GM23248 (cell line): ENCODE data around the gene CABP7. TPM values are rescaled to one million over a fixed set of nuclear protein-coding genes. Genes with fewer than 3 reads are reported as not detected.

Source experiments
- DNase-seq: peaks from one replicate; pipeline ENCODE4 v3.0.0-alpha.2; 2015
- H2AFZ ChIP-seq: fragments of 200-600 bp; sonication (generic); 2 replicates; pipeline ENCODE4 v1.6.1; 2016; ENCODE audit warnings: antibody characterized with exemption
- H3F3A ChIP-seq: fragments of 200-600 bp; sonication (generic); 2 replicates; pipeline ENCODE4 v1.6.1; 2016; ENCODE audit warnings: mild to moderate bottlenecking, antibody characterized with exemption, mixed run types; ENCODE audit not compliant: insufficient read depth
- H3K27ac ChIP-seq: fragments of 200-600 bp; sonication (generic); 2 replicates; pipeline ENCODE4 v1.5.1; 2016; ENCODE audit warnings: mild to moderate bottlenecking
- H3K27me3 ChIP-seq: fragments of 200-600 bp; sonication (generic); replicated peaks from 2 replicates; pipeline ENCODE4 v1.6.1; 2016; ENCODE audit warnings: mild to moderate bottlenecking; ENCODE audit not compliant: insufficient read depth
- H3K36me3 ChIP-seq: fragments of 200-600 bp; sonication (generic); 2 replicates; pipeline ENCODE4 v1.6.1; 2016; ENCODE audit warnings: low read depth, mild to moderate bottlenecking
- H3K4me1 ChIP-seq: fragments of 200-600 bp; sonication (generic); 2 replicates; pipeline ENCODE4 v1.6.1; 2016; ENCODE audit warnings: mild to moderate bottlenecking; ENCODE audit not compliant: insufficient read depth
- H3K4me2 ChIP-seq: fragments of 200-600 bp; sonication (generic); one replicate; pipeline ENCODE4 v1.6.1; 2016; ENCODE audit warnings: mild to moderate bottlenecking; ENCODE audit not compliant: unreplicated experiment
- H3K4me3 ChIP-seq: fragments of 200-600 bp; sonication (generic); 2 replicates; pipeline ENCODE4 v1.5.1; 2016; ENCODE audit warnings: mild to moderate bottlenecking
- H3K79me2 ChIP-seq: fragments of 200-600 bp; sonication (generic); 2 replicates; pipeline ENCODE4 v1.6.1; 2016; ENCODE audit warnings: mild to moderate bottlenecking; ENCODE audit not compliant: insufficient read depth
- H3K9ac ChIP-seq: fragments of 200-600 bp; sonication (generic); 2 replicates; pipeline ENCODE4 v1.6.1; 2016; ENCODE audit warnings: mild to moderate bottlenecking
- H3K9me2 ChIP-seq: fragments of 200-600 bp; sonication (generic); 2 replicates; pipeline ENCODE4 v1.6.1; 2016; ENCODE audit warnings: mixed run types, mild to moderate bottlenecking, moderate library complexity; ENCODE audit not compliant: insufficient read depth
- H3K9me3 ChIP-seq: fragments of 200-600 bp; sonication (generic); one replicate; pipeline ENCODE4 v1.6.1; 2017; ENCODE audit warnings: low read depth
- H4K20me1 ChIP-seq: fragments of 200-600 bp; sonication (generic); 2 replicates; pipeline ENCODE4 v1.6.0; 2016; ENCODE audit not compliant: insufficient read depth
- EZH2 ChIP-seq: fragments of 200-600 bp; sonication (generic); IDR thresholded peaks from 2 replicates; pipeline ENCODE4 v1.6.1; 2018; ENCODE audit warnings: antibody characterized with exemption, mild to moderate bottlenecking; ENCODE audit not compliant: insufficient read depth, poor library complexity, severe bottlenecking
- EZH2phosphoT487 ChIP-seq: fragments of 200-600 bp; sonication (generic); IDR thresholded peaks from 2 replicates; pipeline ENCODE4 v1.6.1; 2018; ENCODE audit warnings: antibody characterized with exemption, moderate library complexity, mild to moderate bottlenecking, low read depth; ENCODE audit not compliant: insufficient read depth
- WGBS, 2 experiments: methylation state at CpG; one replicate each; pipeline ENCODE4 v1.1.6; 2015 to 2017; ENCODE audit warnings: low lambda C conversion rate in 2 of 2, low coverage in 1 of 2; ENCODE audit errors: missing lambda C conversion rate in 2 of 2; 5-methylcytosine and 5-hydroxymethylcytosine counted together
- in situ Hi-C: fragments of 300-500 bp; cut with MboI; formaldehyde crosslinking; loops from 2 replicates; pipeline ENCODE4 v1.15.0; 2020
- polyA plus RNA-seq: library from polyadenylated mRNA; unstranded; fragments of >200 nt; fragmentation: Nextera tagmentation; extraction: Ambion mirVana; gene quantifications from 2 replicates; pipeline ENCODE4 v1.2.1, GENCODE V29; 2016
- total RNA-seq: library from RNA; depleted of rRNA; stranded (reverse); fragments of >200 nt; shearing (Covaris generic); gene quantifications from 2 replicates; pipeline ENCODE4 v1.2.3, GENCODE V29; 2014; rRNA removed

The CABP7 gene
- total RNA-seq (not detected in 2 replicates), polyA plus RNA-seq (0.08 TPM in 1 of 2 replicates, not detected in the other)

DNA sequence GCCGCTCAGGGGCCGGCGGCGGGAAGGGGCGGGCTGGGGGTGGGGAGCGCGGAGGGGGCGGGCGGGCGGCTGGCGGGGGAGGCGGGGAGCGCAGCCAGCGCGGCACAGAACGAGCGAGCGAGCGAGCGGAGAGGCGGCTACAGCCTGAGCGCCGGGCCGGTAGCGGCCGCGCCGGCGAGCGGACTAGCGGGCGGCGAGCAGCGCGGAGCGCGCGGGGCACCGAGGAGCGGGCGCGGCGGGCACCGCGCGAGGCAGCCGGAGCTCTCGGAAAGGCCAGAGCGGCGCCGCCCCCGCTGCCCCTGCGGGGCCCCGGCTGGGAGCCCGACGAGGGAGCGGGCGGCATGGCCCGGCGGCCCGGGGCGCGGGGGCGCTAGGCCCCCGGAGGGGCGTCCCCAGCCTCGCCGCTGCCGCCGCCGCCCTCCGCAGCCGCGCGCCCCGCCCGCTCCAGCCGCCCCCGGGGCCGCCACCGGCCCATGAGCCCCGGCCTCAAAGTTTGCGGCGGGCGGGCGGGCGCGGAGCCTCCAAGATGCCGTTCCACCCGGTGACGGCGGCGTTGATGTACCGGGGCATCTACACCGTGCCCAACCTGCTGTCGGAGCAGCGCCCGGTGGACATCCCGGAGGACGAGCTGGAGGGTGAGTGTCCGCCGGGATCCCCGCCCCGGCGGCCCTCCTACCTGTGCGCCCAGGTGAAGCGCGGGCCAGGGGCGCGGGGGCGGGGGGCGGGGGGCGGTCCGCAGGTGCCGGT lies at the start of gene CABP7:
CABP7 (plus strand) TSS at position 105 of the 747 bp plus-strand sequence; CDS start at position 527, 422 bp downstream.
- H3K9me3 ChIP-seq, result no peaks in the 10 kb centered on the region
- no peaks in the 10 kb centered on the region for H3K9me2 ChIP-seq
- H4K20me1 ChIP-seq, result no peaks in the 10 kb centered on the region
- H3K4me3 ChIP-seq, result no peak within 1 kb of the TSS
- H3K27me3 ChIP-seq, result peaks cover 25% of the 10 kb centered on the region
- H3K9ac ChIP-seq, result no peak within 1 kb of the TSS
- TF ChIP-seq EZH2phosphoT487, result no peak
- TF ChIP-seq EZH2, result no peak
- in situ Hi-C loops, result no loop called here
- H3K4me2 ChIP-seq, result no peak within 1 kb of the TSS
- H3K4me1 ChIP-seq, result no peaks in the 10 kb centered on the region
- DNase-seq, result peak; percentile 33
- no peaks in the 10 kb centered on the region for H3K79me2 ChIP-seq
- no peak within 1 kb of the TSS for H2AFZ ChIP-seq
- no peak within 1 kb of the TSS for H3K27ac ChIP-seq
- no peaks in the 10 kb centered on the region for H3F3A ChIP-seq
- no peaks in the 10 kb centered on the region for H3K36me3 ChIP-seq
- WGBS, 2 experiments, result 2 to 4% methylated on average over 16 to 73 of the region's 115 CpGs

DNA sequence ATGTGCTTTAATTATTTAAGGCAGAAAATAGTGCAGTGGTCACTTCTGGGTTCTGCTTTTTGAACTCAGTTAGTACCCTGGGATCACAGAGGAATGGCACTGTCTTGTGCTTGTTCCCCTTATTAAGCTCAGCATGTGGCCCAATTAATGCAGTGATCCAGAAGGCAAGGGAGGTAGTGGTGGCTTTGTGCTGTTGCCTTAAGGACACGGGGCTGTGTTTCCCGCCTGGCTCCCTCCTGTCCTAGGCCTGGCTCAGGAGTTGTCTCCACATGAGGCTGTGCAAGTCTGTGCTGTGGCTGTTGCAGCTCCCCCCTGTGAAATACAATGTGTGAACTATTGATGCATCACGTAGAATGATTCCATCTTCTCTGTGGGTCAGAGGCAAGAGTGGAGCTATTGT lies 49.2 kb upstream of the CABP7 start:
- WGBS, 2 experiments, result 68 to 71% methylated on average over 3 of the region's 3 CpGs
- H4K20me1 ChIP-seq, result no peaks in the 10 kb centered on the region

DNA sequence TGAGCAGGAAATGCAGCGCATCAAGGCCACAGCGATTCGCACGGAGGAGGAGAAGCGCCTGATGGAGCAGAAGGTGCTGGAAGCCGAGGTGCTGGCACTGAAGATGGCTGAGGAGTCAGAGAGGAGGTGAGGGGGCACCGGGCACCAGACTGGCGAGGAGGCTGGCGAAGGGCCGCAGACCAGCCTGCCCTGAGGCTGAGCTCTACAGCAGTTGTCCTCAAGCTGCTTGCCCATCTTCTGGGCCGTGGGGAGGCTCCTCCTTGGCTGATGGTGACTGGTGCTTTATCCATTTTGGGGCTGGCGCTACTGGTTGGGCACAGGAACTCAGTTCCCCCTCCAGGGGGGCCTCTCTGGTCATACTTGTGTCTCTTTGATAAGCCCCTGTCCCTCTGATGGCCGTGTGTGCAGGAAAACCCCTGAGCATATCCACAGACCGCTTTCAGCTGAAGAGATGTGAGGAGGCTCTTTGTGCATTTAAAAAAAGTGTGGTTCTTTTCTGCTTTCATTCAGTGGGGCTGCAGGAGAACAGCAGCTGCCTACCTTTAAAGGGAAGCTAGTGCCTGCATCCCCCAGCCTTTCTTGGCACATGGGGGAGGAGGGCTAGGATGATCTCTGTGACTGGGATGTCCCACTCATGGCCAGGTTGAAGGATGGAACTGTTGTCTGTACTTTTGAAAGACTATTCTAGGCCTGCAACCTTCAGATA lies 46.3 kb upstream of the CABP7 start:
- H4K20me1 ChIP-seq, result no peaks in the 10 kb centered on the region
- no peaks in the 10 kb centered on the region for H3K79me2 ChIP-seq
- in situ Hi-C loops, result no loop called here
- H3K27me3 ChIP-seq, result no peaks in the 10 kb centered on the region
- TF ChIP-seq EZH2 (no peak), EZH2phosphoT487 (no peak)
- no peak overlapping the region for H2AFZ ChIP-seq
- no peaks in the 10 kb centered on the region for H3K4me1 ChIP-seq
- no peaks in the 10 kb centered on the region for H3K9me3 ChIP-seq
- DNase-seq, result no peak
- H3K9me2 ChIP-seq, result no peaks in the 10 kb centered on the region
- no peak overlapping the region for H3K27ac ChIP-seq
- no peak overlapping the region for H3K9ac ChIP-seq
- H3K36me3 ChIP-seq, result peaks cover 42% of the 10 kb centered on the region
- H3K4me3 ChIP-seq, result no peak overlapping the region
- H3K4me2 ChIP-seq, result no peak overlapping the region
- WGBS, 2 experiments, result 91 to 97% methylated on average over 14 of the region's 14 CpGs
- H3F3A ChIP-seq, result no peaks in the 10 kb centered on the region

More for the DNA sequence above, 49.2 kb upstream of the CABP7 start:
- no peaks in the 10 kb centered on the region for H3K9me3 ChIP-seq
- TF ChIP-seq EZH2phosphoT487 (no peak), EZH2 (no peak)
- DNase-seq, result no peak
- no peak overlapping the region for H3K4me3 ChIP-seq
- H3K27ac ChIP-seq, result no peak overlapping the region
- H3K9me2 ChIP-seq, result no peaks in the 10 kb centered on the region
- no peaks in the 10 kb centered on the region for H3K27me3 ChIP-seq
- H2AFZ ChIP-seq, result no peak overlapping the region
- H3K79me2 ChIP-seq, result no peaks in the 10 kb centered on the region
- peaks cover 33% of the 10 kb centered on the region for H3K36me3 ChIP-seq
- H3K9ac ChIP-seq, result no peak overlapping the region
- in situ Hi-C loops, result no loop called here
- no peaks in the 10 kb centered on the region for H3F3A ChIP-seq
- no peaks in the 10 kb centered on the region for H3K4me1 ChIP-seq
- no peak overlapping the region for H3K4me2 ChIP-seq

DNA sequence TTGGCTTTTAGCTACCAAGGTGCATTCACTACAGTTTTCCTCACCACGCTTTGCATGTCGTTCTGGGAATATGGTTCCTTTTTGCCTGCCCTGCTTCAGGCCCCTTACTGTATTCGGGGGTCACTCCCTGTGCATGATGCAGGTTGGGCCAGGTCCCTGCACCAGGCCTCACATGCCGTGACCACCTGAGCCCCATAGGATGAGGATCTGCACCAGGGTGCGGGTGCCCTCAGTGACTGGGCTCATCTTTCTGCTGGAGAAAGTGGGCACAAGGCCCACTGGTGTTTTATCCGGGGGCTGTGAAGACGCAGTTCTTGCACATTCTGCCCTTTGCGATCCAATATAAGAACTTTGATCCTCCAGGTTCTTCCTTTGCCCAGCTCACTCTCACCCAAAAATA lies 45.7 kb upstream of the CABP7 start:
- H3K27me3 ChIP-seq, result no peaks in the 10 kb centered on the region
- WGBS, 2 experiments, result 87 to 88% methylated on average over 8 of the region's 8 CpGs
- H2AFZ ChIP-seq, result no peak overlapping the region
- no peaks in the 10 kb centered on the region for H3K9me3 ChIP-seq
- H3K79me2 ChIP-seq, result no peaks in the 10 kb centered on the region
- no peaks in the 10 kb centered on the region for H4K20me1 ChIP-seq
- TF ChIP-seq EZH2 (no peak), EZH2phosphoT487 (no peak)
- H3K4me2 ChIP-seq, result no peak overlapping the region
- H3K9ac ChIP-seq, result no peak overlapping the region
- no peak overlapping the region for H3K4me3 ChIP-seq
- peaks cover 36% of the 10 kb centered on the region for H3K36me3 ChIP-seq
- no peaks in the 10 kb centered on the region for H3K4me1 ChIP-seq
- in situ Hi-C loops, result no loop called here
- no peaks in the 10 kb centered on the region for H3F3A ChIP-seq
- no peak overlapping the region for H3K27ac ChIP-seq
- DNase-seq, result no peak
- H3K9me2 ChIP-seq, result no peaks in the 10 kb centered on the region
